Chondrocyte (in vitro differentiated cells): Measurements from ENCODE around the gene ADAD2. TPM values are rescaled to one million over a fixed set of nuclear protein-coding genes. Genes with fewer than 3 reads are reported as not detected.

ENCODE experiments used
- DNase-seq: peaks from one replicate; pipeline ENCODE4 v3.0.0; 2021; ENCODE audit warnings: mixed read lengths, low spot score
- H3K27ac Mint-ChIP-seq: one replicate; pipeline ENCODE4 v1.8.0; 2021; ENCODE audit warnings: mild to moderate bottlenecking, moderate library complexity, mixed read lengths; ENCODE audit not compliant: unreplicated experiment
- H3K27me3 Mint-ChIP-seq: 2 replicates; pipeline ENCODE4 v1.8.0; 2021; ENCODE audit warnings: low read depth, mixed read lengths
- H3K36me3 Mint-ChIP-seq: 2 replicates; pipeline ENCODE4 v1.8.0; 2021; ENCODE audit warnings: low read depth, mixed read lengths
- H3K4me1 Mint-ChIP-seq: 2 replicates; pipeline ENCODE4 v1.8.0; 2021; ENCODE audit warnings: low read depth, mild to moderate bottlenecking, mixed read lengths
- H3K4me3 Mint-ChIP-seq: one replicate; pipeline ENCODE4 v1.8.0; 2021; ENCODE audit warnings: mild to moderate bottlenecking, moderate library complexity, mixed read lengths; ENCODE audit not compliant: unreplicated experiment
- H3K9me3 Mint-ChIP-seq: 2 replicates; pipeline ENCODE4 v1.8.0; 2021; ENCODE audit warnings: low read depth, mixed read lengths
- CTCF ChIP-seq: fragments of 200-600 bp; sonication (generic); IDR thresholded peaks from 2 replicates; pipeline ENCODE4 v1.5.0; 2021; ENCODE audit warnings: antibody characterized with exemption, mild to moderate bottlenecking, moderate library complexity
- long read RNA-seq: library from polyadenylated mRNA; stranded (forward); transcript quantifications from one replicate; pipeline ENCODE4 v2.0.0, GENCODE V29; 2021
- total RNA-seq: library from RNA; stranded (reverse); gene quantifications from 3 replicates; pipeline ENCODE4 v1.2.1, GENCODE V29; 2021

The ADAD2 gene
- not detected in 3 replicates for total RNA-seq
- long read RNA-seq = 0 reads

- no peaks in the 10 kb centered on the region for H3K9me3 Mint-ChIP-seq
- no peak for DNase-seq
- no peak for TF ChIP-seq CTCF
- no peak within 1 kb of the TSS for H3K27ac Mint-ChIP-seq
- H3K4me1 Mint-ChIP-seq = peaks cover 5% of the 10 kb centered on the region
- H3K36me3 Mint-ChIP-seq = no peaks in the 10 kb centered on the region
- no peak within 1 kb of the TSS for H3K4me3 Mint-ChIP-seq
- peaks cover 18% of the 10 kb centered on the region for H3K27me3 Mint-ChIP-seq
Measured at GRCh38 chr16:84190731-84191388, at the start of gene ADAD2. Gene ADAD2 (plus strand): TSS chr16:84191157. CDS start chr16:84191231, 74 bp downstream.

GRCh38 chr16:84143081-84143480 is 47.9 kb upstream of the ADAD2 start:
- peaks cover 6% of the 10 kb centered on the region for H3K27me3 Mint-ChIP-seq
- H3K4me1 Mint-ChIP-seq = peaks cover 24% of the 10 kb centered on the region
- no peak for DNase-seq
- H3K27ac Mint-ChIP-seq = no peak overlapping the region
- peak overlapping the region; percentile 19 for H3K4me3 Mint-ChIP-seq
- peaks cover 2% of the 10 kb centered on the region for H3K36me3 Mint-ChIP-seq
- H3K9me3 Mint-ChIP-seq = no peaks in the 10 kb centered on the region
- no peak for TF ChIP-seq CTCF

- Mint-ChIP-seq H3K9me3 (no peaks in the 10 kb centered on the region), H3K36me3 (peaks cover 2% of the 10 kb centered on the region), H3K27ac (no peak overlapping the region), H3K4me3 (peak overlapping the region; percentile 95), H3K4me1 (peaks cover 21% of the 10 kb centered on the region), H3K27me3 (peaks cover 6% of the 10 kb centered on the region)
- no peak for TF ChIP-seq CTCF
- no peak for DNase-seq
Measured at GRCh38 chr16:84143784-84144199, 47.2 kb upstream of the ADAD2 start.

- DNase-seq = no peak
- peak; percentile 30 for TF ChIP-seq CTCF
- no peaks in the 10 kb centered on the region for H3K9me3 Mint-ChIP-seq
- peak overlapping the region; percentile 79 for H3K27ac Mint-ChIP-seq
- H3K4me3 Mint-ChIP-seq = peak overlapping the region; percentile 95
- peaks cover 2% of the 10 kb centered on the region for H3K36me3 Mint-ChIP-seq
- peaks cover 15% of the 10 kb centered on the region for H3K4me1 Mint-ChIP-seq
- H3K27me3 Mint-ChIP-seq = peaks cover 7% of the 10 kb centered on the region
Measured at GRCh38 chr16:84144209-84144858, 46.6 kb upstream of the ADAD2 start.

GRCh38 chr16:84144859-84145639 is 45.9 kb upstream of the ADAD2 start, which contains the start of the genes DNAAF1 and HSDL1:
Gene DNAAF1 (plus strand): TSS chr16:84145308. CDS start chr16:84145441, 133 bp downstream.
Gene HSDL1 (minus strand): TSS chr16:84145177. CDS start chr16:84131321, 13,856 bp downstream.
- peak within 1 kb of the TSS; percentile 95 for H3K4me3 Mint-ChIP-seq

More at GRCh38 chr16:84144859-84145639, 45.9 kb upstream of the ADAD2 start, which contains the start of the genes DNAAF1 and HSDL1:
- H3K27ac Mint-ChIP-seq = peak within 1 kb of the TSS; percentile 79
- no peak for DNase-seq
- peaks cover 10% of the 10 kb centered on the region for H3K27me3 Mint-ChIP-seq
- H3K36me3 Mint-ChIP-seq = peaks cover 2% of the 10 kb centered on the region
- H3K4me1 Mint-ChIP-seq = peaks cover 9% of the 10 kb centered on the region
- TF ChIP-seq CTCF = no peak
- H3K9me3 Mint-ChIP-seq = no peaks in the 10 kb centered on the region
